B cell (primary cell): ENCODE measurements around the gene ZNF80.

ENCODE experiments used
- CTCF ChIP-seq: fragments of 200-600 bp; IDR thresholded peaks from one replicate; pipeline ENCODE4 v1.8.0; 2022; ENCODE audit warnings: antibody characterized with exemption, mild to moderate bottlenecking
- EZH2 ChIP-seq: IDR thresholded peaks from 2 replicates; pipeline ENCODE4 v1.6.1; 2012; ENCODE audit warnings: borderline replicate concordance, low read depth, mild to moderate bottlenecking, moderate library complexity, low read length; ENCODE audit not compliant: insufficient read depth, poor library complexity, severe bottlenecking

- TF ChIP-seq CTCF (no peak), EZH2 (no peak)
Observed at GRCh38 chr3:114218006-114218405, 19.4 kb downstream of the ZNF80 start.
